GM19099 (cell line): Measurements from ENCODE around the gene MAST3.

Source experiments
- POLR2A ChIP-seq: IDR thresholded peaks from 3 replicates; pipeline ENCODE4 v1.6.1; 2011; ENCODE audit warnings: low read depth; ENCODE audit not compliant: insufficient read length; ENCODE audit errors: extremely low read depth

Gene MAST3

GRCh38 chr19:18172331-18173053 is 74.9 kb downstream of the MAST3 start:
- peak; percentile 18 for TF ChIP-seq POLR2A

GRCh38 chr19:18173054-18173571 is 75.5 kb downstream of the MAST3 start:
- TF ChIP-seq POLR2A = no peak

- peak; percentile 99 for TF ChIP-seq POLR2A
Measured at GRCh38 chr19:18173572-18174288, 76.2 kb downstream of the MAST3 start, which contains the start of gene IFI30. TSS of gene IFI30 (plus strand) at chr19:18173813. CDS start at chr19:18173842, 29 bp downstream.

- TF ChIP-seq POLR2A = no peak
Measured at GRCh38 chr19:18174983-18175382, 77.4 kb downstream of the MAST3 start.

GRCh38 chr19:18176367-18177310 is 79.1 kb downstream of the MAST3 start:
- TF ChIP-seq POLR2A = no peak

- TF ChIP-seq POLR2A = peak; percentile 20
Measured at GRCh38 chr19:18179957-18180356, 82.4 kb downstream of the MAST3 start.

- no peak for TF ChIP-seq POLR2A
Measured at GRCh38 chr19:18183529-18183928, 86.0 kb downstream of the MAST3 start.

- no peak for TF ChIP-seq POLR2A
Measured at GRCh38 chr19:18185538-18185937, 88.0 kb downstream of the MAST3 start.

- TF ChIP-seq POLR2A = no peak
Measured at GRCh38 chr19:18190278-18190677, 92.7 kb downstream of the MAST3 start.

- TF ChIP-seq POLR2A = no peak
Measured at GRCh38 chr19:18191640-18192062, 94.1 kb downstream of the MAST3 start.

- TF ChIP-seq POLR2A = peak; percentile 79
Measured at GRCh38 chr19:18192673-18193387, 95.3 kb downstream of the MAST3 start, which contains the start of gene MPV17L2. TSS of gene MPV17L2 (plus strand) at chr19:18193218. CDS start at chr19:18193282, 64 bp downstream.

- no peak for TF ChIP-seq POLR2A
Measured at GRCh38 chr19:18193388-18194180, 96.0 kb downstream of the MAST3 start.

GRCh38 chr19:18194181-18194530 is 96.6 kb downstream of the MAST3 start:
- TF ChIP-seq POLR2A = no peak
